GM12892 (cell line): ENCODE measurements around the gene SLC22A3.

Experiments
- POLR2A ChIP-seq: IDR thresholded peaks from 2 replicates; pipeline ENCODE4 v1.6.1; 2011; ENCODE audit warnings: low read depth, low read length, control low read depth
- POLR2AphosphoS5 ChIP-seq: IDR thresholded peaks from 2 replicates; pipeline ENCODE4 v1.6.1; 2011; ENCODE audit warnings: low read depth, low read length, control low read depth
- TAF1 ChIP-seq: IDR thresholded peaks from 2 replicates; pipeline ENCODE4 v1.6.1; 2011; ENCODE audit warnings: low read depth, mild to moderate bottlenecking, control low read depth, low read length, borderline replicate concordance

DNA sequence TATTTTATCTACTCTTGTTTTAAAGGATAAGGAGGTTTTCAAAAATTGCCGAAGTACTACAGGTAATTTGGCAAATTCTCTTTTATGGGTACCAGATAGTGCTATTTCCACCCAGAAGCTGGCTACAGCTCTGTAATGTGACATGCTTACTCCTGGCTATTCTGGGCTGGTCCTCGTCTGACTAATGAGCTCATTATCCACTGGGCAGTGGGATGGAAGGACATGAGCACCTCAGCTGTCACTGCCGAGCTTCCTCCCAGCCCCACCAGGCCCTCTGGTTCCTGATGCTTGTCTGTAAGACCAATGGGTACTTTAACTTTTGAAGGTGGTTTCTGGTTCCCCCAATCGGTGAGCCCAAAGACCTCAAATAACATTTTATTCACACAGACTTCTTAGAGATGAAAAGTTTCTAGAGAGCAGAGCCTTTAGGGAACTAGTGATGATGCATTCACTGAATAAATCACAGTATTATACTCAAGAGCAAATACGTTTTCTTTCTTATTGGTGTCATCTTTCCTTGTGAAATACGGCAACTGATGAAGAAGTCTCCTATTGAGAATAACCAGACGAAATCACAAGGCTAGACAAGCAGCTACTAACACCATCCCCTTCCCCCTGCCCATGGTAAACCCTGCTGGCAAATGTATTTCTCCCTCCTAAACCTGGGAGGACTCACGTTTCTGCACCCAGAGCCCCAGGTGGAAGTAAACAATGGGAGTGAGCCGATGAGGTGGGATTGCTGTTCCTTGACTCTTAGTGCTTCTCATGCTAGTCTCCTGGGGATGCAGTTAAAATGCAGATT lies 80.8 kb downstream of the SLC22A3 start:
- TF ChIP-seq POLR2AphosphoS5 (no peak), POLR2A (no peak), TAF1 (no peak)
